ENCODE measurements around the gene ABCG1. TPM values are rescaled to one million over a fixed set of nuclear protein-coding genes. Genes with fewer than 3 reads are reported as not detected.

The ABCG1 gene
- total RNA-seq, 2 donors from 2014 or later: 7.9 to 12.3 TPM

GRCh38 chr21:42186591-42186990 is 32.3 kb upstream of the ABCG1 start:
- Histone ChIP-seq H3K4me1 (peaks cover 0 to 14% of the 10 kb centered on the region in 2 donors), H3K27me3 (no peaks in the 10 kb centered on the region), H3K27ac (no peak overlapping the region), H3K4me3 (no peak overlapping the region), H3K9me3 (no peaks in the 10 kb centered on the region), H3K36me3 (no peaks in the 10 kb centered on the region)
- DNase-seq (ENCODE audit: low spot score): peak; percentile 2
- no peak for TF ChIP-seq CTCF (IDR thresholded peaks at IDR 0.05)

- no peaks in the 10 kb centered on the region for H3K9me3 ChIP-seq
- H3K36me3 ChIP-seq: no peaks in the 10 kb centered on the region
- peak overlapping the region in 1 of 2 donors; percentile 53 for H3K27ac ChIP-seq
- TF ChIP-seq CTCF (IDR thresholded peaks at IDR 0.05): no peak
- H3K4me3 ChIP-seq: no peak overlapping the region
- peaks cover 0 to 14% of the 10 kb centered on the region in 2 donors for H3K4me1 ChIP-seq
- H3K27me3 ChIP-seq: no peaks in the 10 kb centered on the region
- DNase-seq (ENCODE audit: low spot score): peak; percentile 60
Observed at GRCh38 chr21:42187976-42188653, 30.8 kb upstream of the ABCG1 start.

- Histone ChIP-seq H3K4me3 (no peak overlapping the region), H3K9me3 (no peaks in the 10 kb centered on the region), H3K27ac (peak overlapping the region in 1 of 2 donors; percentile 53), H3K4me1 (peaks cover 0 to 14% of the 10 kb centered on the region in 2 donors), H3K27me3 (no peaks in the 10 kb centered on the region), H3K36me3 (no peaks in the 10 kb centered on the region)
- TF ChIP-seq CTCF (IDR thresholded peaks at IDR 0.05): no peak
- DNase-seq (ENCODE audit: low spot score): peak; percentile 40
Observed at GRCh38 chr21:42188663-42189062, 30.3 kb upstream of the ABCG1 start.

GRCh38 chr21:42189431-42189830 is 29.5 kb upstream of the ABCG1 start:
- Histone ChIP-seq H3K4me3 (no peak overlapping the region), H3K36me3 (no peaks in the 10 kb centered on the region), H3K27me3 (no peaks in the 10 kb centered on the region), H3K4me1 (peaks cover 0 to 14% of the 10 kb centered on the region in 2 donors), H3K9me3 (no peaks in the 10 kb centered on the region), H3K27ac (no peak overlapping the region)
- no peak for TF ChIP-seq CTCF (IDR thresholded peaks at IDR 0.05)
- no peak for DNase-seq (ENCODE audit: low spot score)

GRCh38 chr21:42189860-42190485 is 29.0 kb upstream of the ABCG1 start:
- peak; percentile 54 for DNase-seq (ENCODE audit: low spot score)
- Histone ChIP-seq H3K9me3 (no peaks in the 10 kb centered on the region), H3K27ac (no peak overlapping the region), H3K27me3 (no peaks in the 10 kb centered on the region), H3K4me1 (peaks cover 0 to 14% of the 10 kb centered on the region in 2 donors), H3K4me3 (no peak overlapping the region), H3K36me3 (no peaks in the 10 kb centered on the region)
- no peak for TF ChIP-seq CTCF (IDR thresholded peaks at IDR 0.05)
